ENCODE measurements around the gene ZDHHC21. TPM values are rescaled to one million over a fixed set of nuclear protein-coding genes. Genes with fewer than 3 reads are reported as not detected.
A peak's percentile ranks its signal among the peaks of the same experiment; 100 is the strongest.

Gene ZDHHC21
- total RNA-seq, result 5.1 and 11.3 TPM in 2 replicates

GRCh38 chr9:14693251-14693861 lies at the start of gene ZDHHC21:
TSS of gene ZDHHC21 (minus strand) at chr9:14693432. CDS start at chr9:14674340, 19,092 bp downstream.
- no peak for DNase-seq (ENCODE audit: low read depth)
- H3K4me3 ChIP-seq (ENCODE audit: low read depth, low read length), result peak within 1 kb of the TSS; percentile 82
- TF ChIP-seq CTCF (conservative IDR thresholded peaks at IDR 0.05; ENCODE audit: low read depth, low read length), result no peak

GRCh38 chr9:14741369-14741768 lies 48.1 kb upstream of the ZDHHC21 start:
- no peak for TF ChIP-seq CTCF (conservative IDR thresholded peaks at IDR 0.05; ENCODE audit: low read depth, low read length)
- H3K4me3 ChIP-seq (ENCODE audit: low read depth, low read length), result no peak overlapping the region
- DNase-seq (ENCODE audit: low read depth), result no peak

- no peak for DNase-seq (ENCODE audit: low read depth)
- TF ChIP-seq CTCF (conservative IDR thresholded peaks at IDR 0.05; ENCODE audit: low read depth, low read length), result no peak
- no peak overlapping the region for H3K4me3 ChIP-seq (ENCODE audit: low read depth, low read length)
These were observed 39.9 kb upstream of the ZDHHC21 start for GRCh38 chr9:14733133-14733532.

GRCh38 chr9:14731294-14731981 lies 38.2 kb upstream of the ZDHHC21 start:
- H3K4me3 ChIP-seq (ENCODE audit: low read depth, low read length), result no peak overlapping the region
- TF ChIP-seq CTCF (conservative IDR thresholded peaks at IDR 0.05; ENCODE audit: low read depth, low read length), result no peak
- DNase-seq (ENCODE audit: low read depth), result no peak

GRCh38 chr9:14730461-14730898 lies 37.2 kb upstream of the ZDHHC21 start:
- no peak overlapping the region for H3K4me3 ChIP-seq (ENCODE audit: low read depth, low read length)
- TF ChIP-seq CTCF (conservative IDR thresholded peaks at IDR 0.05; ENCODE audit: low read depth, low read length), result no peak
- DNase-seq (ENCODE audit: low read depth), result no peak

GRCh38 chr9:14723301-14723700 lies 30.1 kb upstream of the ZDHHC21 start:
- no peak overlapping the region for H3K4me3 ChIP-seq (ENCODE audit: low read depth, low read length)
- TF ChIP-seq CTCF (conservative IDR thresholded peaks at IDR 0.05; ENCODE audit: low read depth, low read length), result no peak
- DNase-seq (ENCODE audit: low read depth), result no peak

Measured in epithelial cell of proximal tubule (primary cell).